ENCODE data around the gene SPNS1.
A peak's percentile ranks its signal among the peaks of the same experiment; 100 is the strongest.
"Not testable (repeated sequence)": the region's sequence is repeated elsewhere in the genome, so short reads cannot be mapped to it uniquely, and the experiment has no call there.

The SPNS1 gene

DNA sequence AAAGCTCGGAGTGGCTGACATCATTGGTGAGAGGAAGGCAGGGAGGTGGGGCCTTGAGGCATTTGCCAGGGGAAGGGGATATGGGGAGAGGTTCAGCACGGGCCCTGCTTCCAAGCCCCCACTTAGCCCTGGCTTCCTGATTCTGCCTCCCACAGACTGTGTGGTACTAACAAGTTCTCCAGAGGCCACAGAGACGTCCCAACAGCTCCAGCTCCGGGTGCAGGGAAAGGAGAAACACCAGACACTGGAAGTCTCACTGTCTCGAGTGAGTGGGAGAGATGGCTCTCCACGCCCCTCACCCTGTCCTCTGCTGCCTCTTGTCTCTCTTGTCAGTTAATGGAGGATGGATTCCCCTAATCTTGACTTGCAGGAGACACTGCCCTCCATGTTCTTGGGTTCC lies 15.7 kb upstream of the SPNS1 start:
- no peak for DNase-seq (ENCODE audit: low read depth)

DNA sequence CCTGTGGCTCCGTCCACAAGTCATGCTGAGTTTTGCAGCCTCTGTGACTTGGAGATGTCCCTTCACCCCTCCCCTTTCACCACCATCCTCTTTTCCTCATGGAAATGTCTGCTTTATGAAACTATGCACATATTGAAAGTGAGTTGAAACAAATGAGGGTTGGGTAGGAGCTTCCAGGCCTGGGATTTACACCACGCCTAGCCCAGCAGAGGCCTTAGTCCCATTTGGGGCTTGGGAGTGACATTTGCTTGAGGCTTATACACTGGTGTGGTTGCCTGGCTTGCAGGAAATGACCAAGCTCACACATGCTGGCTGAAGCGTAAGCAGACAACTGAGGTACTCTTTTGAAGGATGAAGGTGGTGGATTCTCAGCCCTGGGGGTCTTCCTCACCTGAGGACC lies 10.5 kb upstream of the SPNS1 start:
- no peak for DNase-seq (ENCODE audit: low read depth)

DNA sequence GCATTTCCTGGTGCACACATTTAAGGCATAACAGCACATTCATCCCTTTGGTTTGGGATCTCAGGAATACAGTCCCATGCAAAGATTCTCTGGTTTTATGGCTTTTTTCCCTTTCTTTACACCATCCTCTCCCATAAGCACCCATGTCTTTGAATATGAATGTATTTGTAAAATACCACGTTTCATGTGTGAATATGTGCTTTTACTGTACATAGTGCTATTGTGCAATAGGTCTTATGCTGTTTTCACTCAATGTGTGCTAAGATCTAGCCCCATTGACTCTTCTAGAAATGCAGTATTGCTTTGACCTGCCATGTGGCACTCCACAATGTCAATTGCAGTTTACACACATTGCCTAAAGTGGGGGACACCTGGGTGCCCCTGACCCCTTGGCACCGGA lies 10.1 kb upstream of the SPNS1 start:
- DNase-seq (ENCODE audit: low read depth): no peak

DNA sequence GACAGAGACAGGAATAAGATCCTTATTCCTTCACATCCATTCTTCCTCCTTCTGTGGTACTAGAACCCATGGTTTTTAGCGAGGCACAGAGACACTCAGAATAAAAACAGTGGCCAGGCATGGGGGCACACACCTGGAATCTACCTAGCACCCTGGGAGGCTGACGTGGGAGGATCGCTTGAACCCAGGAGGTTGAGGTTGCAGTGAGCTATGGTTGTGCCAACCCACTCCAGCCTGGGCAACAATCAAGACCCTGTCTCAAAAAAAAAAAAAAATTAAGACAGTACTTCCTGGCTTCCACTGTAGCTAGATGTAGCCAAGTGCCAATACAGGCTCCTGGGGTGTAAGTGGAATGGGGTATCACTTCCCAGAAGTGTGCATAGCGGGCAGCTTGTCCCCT lies 7.4 kb upstream of the SPNS1 start:
- no peak for DNase-seq (ENCODE audit: low read depth)

DNA sequence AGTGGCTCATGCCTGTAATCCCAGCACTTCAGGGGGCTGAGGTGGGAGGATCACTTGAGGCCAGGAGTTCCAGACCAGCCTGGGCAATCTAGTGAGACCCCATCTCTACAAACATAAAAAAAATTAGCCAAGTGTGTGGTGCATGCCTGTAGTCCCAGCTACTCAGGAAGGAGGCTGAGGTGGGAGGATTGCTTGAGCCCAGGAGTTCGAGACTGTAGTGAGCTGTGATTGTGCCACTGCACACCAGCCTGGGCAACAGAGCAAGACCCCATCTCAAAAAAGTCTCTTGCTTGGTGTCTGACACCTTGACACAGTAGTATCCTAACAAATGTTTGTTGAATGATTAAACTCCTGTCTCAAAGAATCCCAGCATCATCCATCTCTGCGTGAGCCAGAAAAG lies 4.9 kb upstream of the SPNS1 start:
- not testable (repeated sequence) for DNase-seq (ENCODE audit: low read depth)

DNA sequence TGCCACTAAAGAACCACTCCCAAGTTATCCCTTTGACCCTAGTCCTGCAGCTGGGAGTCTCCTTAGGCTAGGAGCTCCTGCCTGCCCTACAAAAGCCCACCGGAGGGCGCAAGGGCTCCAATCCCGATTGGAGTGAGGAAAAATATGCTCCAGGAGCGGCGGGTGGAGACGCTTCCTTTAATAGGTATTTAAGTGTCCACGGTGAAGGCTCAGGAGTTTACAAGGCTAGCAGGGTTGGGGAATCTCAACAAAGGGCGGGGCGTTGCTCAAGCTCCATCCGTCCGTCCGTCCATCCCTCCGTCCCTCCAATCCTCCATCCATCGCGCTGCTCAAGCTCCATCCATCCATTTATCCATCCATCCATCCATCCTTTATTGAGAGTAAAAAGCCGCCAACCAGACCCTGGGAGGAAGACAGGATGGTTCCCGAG lies 556 bp upstream of the SPNS1 start:
- peak; percentile 52 for DNase-seq (ENCODE audit: low read depth)

DNA sequence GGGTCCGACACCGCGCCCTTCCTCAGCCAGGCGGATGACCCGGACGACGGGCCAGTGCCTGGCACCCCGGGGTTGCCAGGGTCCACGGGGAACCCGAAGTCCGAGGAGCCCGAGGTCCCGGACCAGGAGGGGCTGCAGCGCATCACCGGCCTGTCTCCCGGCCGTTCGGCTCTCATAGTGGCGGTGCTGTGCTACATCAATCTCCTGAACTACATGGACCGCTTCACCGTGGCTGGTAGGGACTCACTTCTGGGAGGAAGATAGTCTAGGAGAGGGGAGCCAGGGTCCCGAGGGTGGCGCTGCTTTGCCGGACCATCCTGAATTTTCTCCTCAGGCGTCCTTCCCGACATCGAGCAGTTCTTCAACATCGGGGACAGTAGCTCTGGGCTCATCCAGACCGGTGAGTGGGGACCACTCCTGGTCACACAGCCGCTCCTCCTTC lies 601 bp downstream of the SPNS1 start:
- DNase-seq (ENCODE audit: low read depth): no peak

DNA sequence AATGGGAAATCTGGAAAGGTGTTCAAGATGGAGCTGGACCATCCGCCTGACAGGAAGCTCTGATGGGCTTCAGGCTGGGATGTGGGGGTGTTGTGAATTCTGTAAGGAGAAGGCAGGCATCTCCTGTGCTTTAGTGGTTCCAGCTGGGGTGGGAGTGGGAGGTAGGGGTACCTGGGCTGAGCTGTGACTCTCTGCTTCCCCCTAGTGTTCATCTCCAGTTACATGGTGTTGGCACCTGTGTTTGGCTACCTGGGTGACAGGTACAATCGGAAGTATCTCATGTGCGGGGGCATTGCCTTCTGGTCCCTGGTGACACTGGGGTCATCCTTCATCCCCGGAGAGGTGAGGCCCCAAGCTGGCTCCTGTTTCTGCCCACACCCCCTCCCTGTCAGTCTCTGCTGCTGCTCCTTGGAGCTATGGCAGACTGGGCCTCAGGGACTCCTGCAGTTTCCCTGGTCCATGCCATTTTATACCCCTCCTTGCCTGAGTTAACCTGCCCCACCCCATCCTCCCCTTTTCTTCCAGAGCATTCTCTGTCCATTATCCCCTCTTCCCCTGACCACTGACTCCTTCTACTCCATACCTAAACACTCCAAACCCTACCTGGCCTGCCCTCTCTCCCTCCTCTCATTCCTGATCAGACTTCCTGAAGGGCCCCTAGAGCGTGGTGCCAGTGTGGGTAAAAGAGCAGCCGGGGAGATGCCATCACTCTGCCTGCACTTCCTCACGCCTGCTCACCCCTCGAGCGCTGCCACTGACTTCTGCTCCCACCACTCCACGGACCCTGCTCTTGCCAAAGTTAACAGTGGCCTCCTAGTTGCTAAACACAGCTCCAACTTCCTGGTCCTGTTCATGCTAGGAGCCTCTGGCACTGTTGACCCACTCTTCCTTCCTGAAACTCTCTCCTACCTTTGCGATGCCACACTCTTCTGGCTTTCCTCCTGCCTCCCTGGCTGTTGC lies 3.4 kb downstream of the SPNS1 start:
- no peak for DNase-seq (ENCODE audit: low read depth)

DNA sequence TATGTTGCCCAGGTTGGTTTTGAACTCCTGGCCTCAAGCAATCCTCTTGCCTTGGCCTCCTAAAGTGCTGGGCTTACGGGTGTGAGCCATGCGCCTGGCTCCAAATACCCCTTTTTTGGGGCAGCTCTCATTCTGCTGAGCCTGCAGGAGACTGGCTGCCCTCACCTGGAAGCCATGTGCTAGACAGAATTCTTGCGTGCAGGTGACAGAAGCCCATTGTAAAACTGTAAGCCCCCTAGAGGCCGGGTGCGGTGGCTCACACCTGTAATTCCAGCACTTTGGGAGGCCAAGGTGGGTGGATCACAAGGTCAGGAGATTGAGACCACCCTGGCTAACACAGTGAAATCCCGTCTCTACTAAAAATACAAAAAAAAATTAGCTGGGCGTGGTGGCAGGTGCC lies 5.8 kb downstream of the SPNS1 start:
- DNase-seq (ENCODE audit: low read depth): not testable (repeated sequence)

DNA sequence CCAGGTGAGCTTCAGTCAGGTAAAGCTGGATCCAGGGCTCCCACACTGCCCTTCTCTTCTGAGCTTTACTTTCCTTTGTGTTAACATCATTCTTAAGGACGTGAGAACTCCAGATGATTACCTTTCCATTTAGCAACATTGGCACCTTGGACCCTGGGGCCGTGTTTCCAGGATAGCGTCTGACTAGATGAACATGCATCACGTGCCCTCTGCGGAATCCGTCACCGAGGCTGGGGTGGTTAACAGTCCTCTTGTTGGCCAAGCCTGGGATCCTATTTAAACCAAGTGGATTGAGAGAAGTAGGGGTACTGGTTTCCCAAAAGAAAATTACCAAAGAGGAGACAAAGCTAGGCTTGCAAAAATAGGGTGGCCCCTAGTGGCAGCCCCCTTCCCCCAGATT lies 6.4 kb downstream of the SPNS1 start:
- no peak for DNase-seq (ENCODE audit: low read depth)

DNA sequence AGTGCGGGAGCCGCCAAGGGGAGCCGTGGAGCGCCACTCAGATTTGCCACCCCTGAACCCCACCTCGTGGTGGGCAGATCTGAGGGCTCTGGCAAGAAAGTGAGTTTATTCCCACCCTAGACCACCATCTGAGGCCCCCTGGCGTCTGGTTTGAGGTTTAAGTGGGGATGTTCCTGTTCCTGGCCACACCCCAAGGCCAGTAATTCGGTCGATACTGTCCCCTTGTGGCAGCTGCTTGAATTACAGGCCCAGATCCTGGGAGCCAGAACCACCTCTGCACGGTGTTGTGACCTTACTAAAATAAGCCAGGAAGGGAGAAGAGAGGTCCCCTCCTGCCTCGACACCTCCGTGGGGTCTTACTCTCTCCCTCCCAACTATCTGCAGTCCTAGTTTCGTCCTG lies 6.9 kb downstream of the SPNS1 start:
- no peak for DNase-seq (ENCODE audit: low read depth)

DNA sequence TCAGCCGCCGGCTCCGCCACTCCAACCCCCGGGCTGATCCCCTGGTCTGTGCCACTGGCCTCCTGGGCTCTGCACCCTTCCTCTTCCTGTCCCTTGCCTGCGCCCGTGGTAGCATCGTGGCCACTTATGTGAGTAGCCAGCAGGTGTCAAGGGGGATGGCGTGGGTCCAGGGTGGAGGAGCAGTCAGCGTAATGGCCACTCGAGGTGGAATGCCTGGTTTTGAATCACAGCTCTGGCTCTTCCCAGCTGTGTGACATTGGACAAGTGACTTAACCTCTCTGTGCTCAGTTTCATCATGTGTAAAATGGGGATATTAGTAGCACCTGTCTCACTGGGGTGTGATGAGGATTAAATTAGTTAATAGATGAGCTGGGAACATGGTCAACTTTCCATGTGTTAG lies 7.8 kb downstream of the SPNS1 start:
- DNase-seq (ENCODE audit: low read depth): no peak

DNA sequence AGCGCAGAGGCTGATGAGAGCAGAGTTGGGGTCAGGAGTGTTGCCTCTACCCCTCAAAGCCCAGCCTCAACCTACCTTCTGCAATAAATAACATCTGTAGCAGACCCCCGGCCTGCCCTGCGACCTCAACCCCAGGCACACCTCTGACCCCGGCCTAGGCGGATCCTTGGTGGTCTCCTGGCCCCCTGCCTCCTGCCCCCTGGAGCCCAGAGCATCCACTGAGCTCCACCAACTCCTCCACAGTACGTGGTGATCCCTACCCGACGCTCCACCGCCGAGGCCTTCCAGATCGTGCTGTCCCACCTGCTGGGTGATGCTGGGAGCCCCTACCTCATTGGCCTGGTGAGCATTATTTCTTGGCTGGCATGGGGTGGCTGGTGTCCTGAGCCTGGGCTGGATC lies 8.4 kb downstream of the SPNS1 start:
- DNase-seq (ENCODE audit: low read depth): no peak

DNA sequence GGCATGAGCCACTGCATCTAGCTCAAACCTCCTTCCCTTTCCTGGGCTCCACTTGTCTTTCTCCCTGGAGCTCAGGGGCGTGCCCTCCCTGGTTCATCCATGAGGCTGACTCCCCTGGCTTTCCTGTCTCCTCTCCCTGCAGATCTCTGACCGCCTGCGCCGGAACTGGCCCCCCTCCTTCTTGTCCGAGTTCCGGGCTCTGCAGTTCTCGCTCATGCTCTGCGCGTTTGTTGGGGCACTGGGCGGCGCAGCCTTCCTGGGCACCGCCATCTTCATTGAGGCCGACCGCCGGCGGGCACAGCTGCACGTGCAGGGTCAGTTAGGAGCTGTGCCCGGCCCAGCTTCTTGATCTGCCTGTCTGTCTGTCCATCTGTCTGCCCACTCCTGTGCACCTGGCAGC lies 9.1 kb downstream of the SPNS1 start:
- DNase-seq (ENCODE audit: low read depth): no peak

DNA sequence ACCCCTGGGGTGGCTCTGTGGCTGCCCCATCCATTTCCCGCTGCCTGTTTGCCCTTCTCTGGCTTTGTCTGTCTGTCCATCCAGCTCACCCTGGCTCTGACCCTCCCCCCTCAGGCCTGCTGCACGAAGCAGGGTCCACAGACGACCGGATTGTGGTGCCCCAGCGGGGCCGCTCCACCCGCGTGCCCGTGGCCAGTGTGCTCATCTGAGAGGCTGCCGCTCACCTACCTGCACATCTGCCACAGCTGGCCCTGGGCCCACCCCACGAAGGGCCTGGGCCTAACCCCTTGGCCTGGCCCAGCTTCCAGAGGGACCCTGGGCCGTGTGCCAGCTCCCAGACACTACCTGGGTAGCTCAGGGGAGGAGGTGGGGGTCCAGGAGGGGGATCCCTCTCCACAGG lies 9.5 kb downstream of the SPNS1 start:
- DNase-seq (ENCODE audit: low read depth): no peak

DNA sequence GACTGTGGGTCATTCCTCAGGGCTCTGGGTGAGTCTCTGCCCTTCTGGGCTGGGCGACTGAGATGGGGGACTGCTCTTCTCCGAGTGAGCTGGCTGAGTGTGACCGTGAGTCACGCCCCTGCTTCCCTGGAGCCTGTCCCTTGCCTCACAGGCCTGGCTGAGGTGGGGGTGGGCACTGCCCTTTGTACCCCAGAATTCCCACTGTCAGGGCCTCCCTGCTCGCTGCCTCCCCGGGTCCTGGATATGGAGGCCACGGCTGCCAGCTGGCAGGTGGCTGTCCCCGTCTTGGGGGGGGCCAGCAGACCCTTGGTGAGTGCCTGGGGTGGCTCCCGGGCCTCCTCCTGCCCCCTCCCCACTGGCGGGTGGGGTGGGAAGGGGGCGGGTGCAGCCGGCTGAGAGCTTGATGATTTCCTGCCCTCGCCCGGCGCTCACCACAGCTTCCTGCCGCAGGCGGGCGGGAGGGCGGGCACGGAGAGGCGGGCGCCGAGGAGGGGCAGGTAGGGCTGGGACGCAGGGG lies 10.1 kb downstream of the SPNS1 start, which contains the start of gene LAT:
Gene LAT (plus strand): TSS at position 434 of the 517 bp plus-strand sequence. CDS start 366 bp downstream, outside the sequence.
- no peak for DNase-seq (ENCODE audit: low read depth)

DNA sequence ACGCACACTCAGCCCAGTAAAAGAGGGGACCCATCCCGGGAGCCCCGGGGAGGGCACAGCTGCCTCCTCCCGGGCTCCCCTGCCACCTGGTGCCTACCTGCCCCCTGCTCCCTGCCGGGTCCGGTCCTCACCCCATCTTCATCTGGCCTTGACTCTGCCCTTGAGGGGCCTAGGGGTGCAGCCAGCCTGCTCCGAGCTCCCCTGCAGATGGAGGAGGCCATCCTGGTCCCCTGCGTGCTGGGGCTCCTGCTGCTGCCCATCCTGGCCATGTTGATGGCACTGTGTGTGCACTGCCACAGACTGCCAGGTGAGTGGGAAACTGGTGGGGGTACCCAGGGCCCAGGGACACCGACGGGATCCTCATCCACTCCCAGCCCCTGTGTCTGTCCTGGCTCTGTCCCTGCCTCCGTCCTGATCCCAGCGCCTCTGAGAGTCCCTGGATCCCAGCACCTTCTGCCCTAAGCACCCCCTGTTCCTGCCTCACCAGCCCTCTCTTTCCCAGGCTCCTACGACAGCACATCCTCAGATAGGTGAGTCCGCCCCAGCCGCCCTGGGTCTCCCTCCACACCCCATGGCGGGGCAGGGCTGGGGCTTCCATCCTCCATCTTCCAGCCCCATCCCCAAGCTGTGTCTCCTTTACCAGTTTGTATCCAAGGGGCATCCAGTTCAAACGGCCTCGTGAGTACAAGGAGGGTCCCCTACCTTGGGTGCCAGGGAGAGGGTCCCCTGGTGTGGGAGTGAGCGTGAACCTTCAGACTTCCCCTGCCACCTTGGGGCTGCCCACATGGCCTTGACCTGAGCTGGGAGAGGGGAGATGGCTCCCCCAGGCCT lies 10.8 kb downstream of the SPNS1 start:
- no peak for DNase-seq (ENCODE audit: low read depth)

DNA sequence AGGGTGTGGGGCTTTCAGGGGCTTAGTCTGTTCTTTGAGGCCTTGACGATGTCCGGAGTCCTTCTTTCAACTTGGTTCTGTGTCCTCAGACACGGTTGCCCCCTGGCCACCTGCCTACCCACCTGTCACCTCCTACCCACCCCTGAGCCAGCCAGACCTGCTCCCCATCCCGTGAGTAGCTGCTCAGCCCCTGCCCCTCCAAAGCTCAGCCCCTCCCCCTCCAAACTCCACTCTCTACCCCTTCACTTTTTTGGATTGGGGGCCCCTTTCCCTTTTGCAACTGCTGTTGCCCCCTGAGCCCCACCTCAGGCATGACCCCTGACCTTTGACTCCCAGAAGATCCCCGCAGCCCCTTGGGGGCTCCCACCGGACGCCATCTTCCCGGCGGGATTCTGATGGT lies 11.5 kb downstream of the SPNS1 start:
- no peak for DNase-seq (ENCODE audit: low read depth)

DNA sequence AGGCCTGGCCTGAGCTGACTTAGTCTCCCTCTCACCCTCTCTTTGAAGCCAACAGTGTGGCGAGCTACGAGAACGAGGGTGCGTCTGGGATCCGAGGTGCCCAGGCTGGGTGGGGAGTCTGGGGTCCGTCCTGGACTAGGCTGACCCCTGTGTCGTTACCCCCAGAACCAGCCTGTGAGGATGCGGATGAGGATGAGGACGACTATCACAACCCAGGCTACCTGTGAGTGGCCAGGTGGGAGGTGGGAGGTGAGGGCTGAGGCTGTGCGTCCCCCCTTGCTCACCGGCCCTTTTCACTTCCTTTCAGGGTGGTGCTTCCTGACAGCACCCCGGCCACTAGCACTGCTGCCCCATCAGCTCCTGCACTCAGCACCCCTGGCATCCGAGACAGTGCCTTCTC lies 11.9 kb downstream of the SPNS1 start:
- DNase-seq (ENCODE audit: low read depth): no peak

DNA sequence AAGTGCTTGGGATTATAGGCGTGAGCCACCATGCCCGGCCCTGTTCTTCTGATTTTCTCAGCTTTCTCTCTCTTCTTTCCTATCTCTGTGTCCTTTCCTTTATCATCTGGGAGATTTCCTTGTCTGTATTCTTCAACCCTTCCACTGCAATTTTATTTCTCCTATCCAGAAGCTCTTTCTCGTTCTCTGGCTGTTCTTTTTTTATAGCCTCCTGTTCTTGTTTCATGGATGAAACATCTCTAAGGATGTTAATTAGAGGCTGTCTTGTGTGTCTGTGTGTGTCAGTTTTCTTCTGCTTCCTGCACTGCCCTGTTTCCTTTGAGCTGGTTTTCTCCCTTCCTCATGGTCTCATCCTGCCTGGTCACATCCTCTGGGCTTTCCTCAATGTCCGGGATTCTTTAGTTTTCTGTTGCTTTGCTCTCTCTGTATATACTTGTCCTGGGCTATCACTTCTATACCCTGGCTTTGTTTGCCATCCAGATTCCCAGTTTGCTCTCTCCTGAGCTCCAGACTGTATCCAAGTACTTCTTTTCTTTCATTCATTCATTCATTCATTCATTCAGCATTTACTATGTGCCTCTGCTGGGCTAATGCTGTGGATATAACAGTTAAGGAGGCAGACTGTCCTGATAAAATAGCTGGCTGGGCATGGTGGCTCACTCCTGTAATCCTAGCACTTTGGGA lies 12.7 kb downstream of the SPNS1 start:
- DNase-seq (ENCODE audit: low read depth): no peak

DNA sequence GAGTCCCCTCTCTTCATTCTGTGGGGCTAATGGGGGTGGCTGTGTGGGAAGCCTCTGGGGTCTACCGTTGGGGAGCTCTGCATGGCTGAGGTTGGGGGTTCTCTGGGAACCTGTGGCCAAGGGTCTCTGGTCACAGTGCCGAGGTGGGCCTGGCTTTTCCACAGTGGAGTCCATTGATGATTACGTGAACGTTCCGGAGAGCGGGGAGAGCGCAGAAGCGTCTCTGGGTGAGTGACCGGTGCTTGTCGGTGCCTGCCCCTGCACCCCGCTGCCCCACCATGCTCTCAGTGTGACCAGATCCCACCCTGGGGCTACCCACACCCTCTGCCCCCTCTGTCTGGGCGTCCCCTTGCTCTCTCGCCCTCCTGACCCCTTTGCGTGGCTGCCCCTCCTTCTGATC lies 14.8 kb downstream of the SPNS1 start:
- no peak for DNase-seq (ENCODE audit: low read depth)

DNA sequence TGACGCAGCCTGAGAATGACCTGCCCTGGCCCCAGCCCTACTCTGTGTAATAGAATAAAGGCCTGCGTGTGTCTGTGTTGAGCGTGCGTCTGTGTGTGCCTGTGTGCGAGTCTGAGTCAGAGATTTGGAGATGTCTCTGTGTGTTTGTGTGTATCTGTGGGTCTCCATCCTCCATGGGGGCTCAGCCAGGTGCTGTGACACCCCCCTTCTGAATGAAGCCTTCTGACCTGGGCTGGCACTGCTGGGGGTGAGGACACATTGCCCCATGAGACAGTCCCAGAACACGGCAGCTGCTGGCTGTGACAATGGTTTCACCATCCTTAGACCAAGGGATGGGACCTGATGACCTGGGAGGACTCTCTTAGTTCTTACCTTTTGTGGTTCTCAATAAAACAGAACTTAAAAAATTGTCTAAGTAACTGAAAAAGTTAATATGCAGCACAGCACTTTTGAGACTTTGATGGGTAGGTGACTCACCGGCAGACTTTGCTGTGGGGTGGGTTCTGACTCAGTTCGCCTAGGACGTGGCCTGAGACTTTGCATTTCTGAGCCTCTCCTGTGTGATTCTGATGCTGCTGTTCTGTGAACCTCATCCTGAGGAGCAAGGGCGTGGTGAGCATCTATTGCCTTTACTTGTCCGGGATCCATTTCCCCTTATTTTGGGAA lies 15.9 kb downstream of the SPNS1 start:
- DNase-seq (ENCODE audit: low read depth): no peak
